IMR-90 (cell line): ENCODE data around the gene DNAH17. TPM values are rescaled to one million over a fixed set of nuclear protein-coding genes. Genes with fewer than 3 reads are reported as not detected.

ENCODE experiments used
- ATAC-seq: fragments of 200-7000 bp; cut with Tn5 transposase; 2 replicates; pipeline ENCODE4 v1.9.1; 2020; ENCODE audit warnings: low read depth, mild to moderate bottlenecking, moderate library complexity
- BruUV-seq: library from RNA; stranded (reverse); fragments of 400-500 nt; replicated peaks from 2 replicates; lab custom pipeline; 2021; lab: Mats Ljungman, UMichigan
- CTCF ChIA-PET: fragments of 300-600 bp; formaldehyde crosslinking; extraction: SDS; loops from one replicate; lab custom pipeline; 2021; ENCODE audit warnings: antibody characterized with exemption; lab: Yijun Ruan, JAX
- POLR2A ChIA-PET: fragments of 300-600 bp; sonication (Branson Sonifier 250); formaldehyde crosslinking; loops from one replicate; lab custom pipeline; 2022; ENCODE audit warnings: antibody characterized with exemption; ENCODE audit not compliant: unreplicated experiment; lab: Charles Lee
- DNase-seq: peaks from one replicate; pipeline ENCODE4 v3.0.0; 2013
- H2AFZ ChIP-seq: replicated peaks from 2 replicates; pipeline ENCODE3; 2013; ENCODE audit warnings: low read length, mild to moderate bottlenecking; ENCODE audit not compliant: poor library complexity
- H2AK5ac ChIP-seq: 2 replicates; pipeline ENCODE4 v1.6.1; 2013; ENCODE audit warnings: low read depth, low read length, inconsistent platforms
- H2AK9ac ChIP-seq: replicated peaks from 2 replicates; pipeline ENCODE3; 2013; ENCODE audit warnings: mild to moderate bottlenecking, low read depth, low read length, moderate library complexity; ENCODE audit not compliant: poor library complexity
- H2BK120ac ChIP-seq: 2 replicates; pipeline ENCODE4 v1.6.1; 2013; ENCODE audit warnings: low read depth, low read length, inconsistent platforms
- H2BK15ac ChIP-seq: 3 replicates; pipeline ENCODE4 v1.6.1; 2013; ENCODE audit warnings: low read depth, low read length, inconsistent platforms
- H2BK20ac ChIP-seq: 2 replicates; pipeline ENCODE4 v1.6.1; 2013; ENCODE audit warnings: low read depth, mild to moderate bottlenecking, inconsistent platforms, low read length, moderate library complexity
- H2BK5ac ChIP-seq: 2 replicates; pipeline ENCODE4 v1.6.1; 2013; ENCODE audit warnings: mild to moderate bottlenecking, low read depth, low read length, inconsistent platforms; ENCODE audit not compliant: poor library complexity, severe bottlenecking
- H3K14ac ChIP-seq: replicated peaks from 2 replicates; pipeline ENCODE4 v1.6.1; 2013; ENCODE audit warnings: low read depth, low read length, inconsistent platforms
- H3K18ac ChIP-seq: 2 replicates; pipeline ENCODE4 v1.6.1; 2013; ENCODE audit warnings: low read depth, low read length, control low read depth
- H3K23ac ChIP-seq: 2 replicates; pipeline ENCODE4 v1.6.1; 2013; ENCODE audit warnings: low read depth, low read length, inconsistent platforms
- H3K27ac ChIP-seq: 2 replicates; pipeline ENCODE4 v1.5.1; 2013; ENCODE audit warnings: mild to moderate bottlenecking, control low read depth, low read length; ENCODE audit not compliant: insufficient read depth
- H3K27me3 ChIP-seq: 2 replicates; pipeline ENCODE4 v1.6.1; 2013; ENCODE audit warnings: low read length; ENCODE audit not compliant: control insufficient read depth, insufficient read depth
- H3K36me3 ChIP-seq: 2 replicates; pipeline ENCODE4 v1.6.1; 2013; ENCODE audit warnings: low read length, mixed read lengths; ENCODE audit not compliant: control insufficient read depth, insufficient read depth
- H3K4ac ChIP-seq: 2 replicates; pipeline ENCODE4 v1.6.1; 2013; ENCODE audit warnings: low read depth, low read length, inconsistent platforms
- H3K4me1 ChIP-seq: 2 replicates; pipeline ENCODE4 v1.6.1; 2013; ENCODE audit warnings: low read length, mixed read lengths; ENCODE audit not compliant: control insufficient read depth, insufficient read depth
- H3K4me2 ChIP-seq: 2 replicates; pipeline ENCODE4 v1.6.1; 2013; ENCODE audit warnings: low read depth, mild to moderate bottlenecking, control low read depth, low read length, moderate library complexity
- H3K4me3 ChIP-seq: 2 replicates; pipeline ENCODE4 v1.5.1; 2013; ENCODE audit warnings: low read depth, mild to moderate bottlenecking, control low read depth, low read length, moderate library complexity; ENCODE audit not compliant: insufficient read depth
- H3K56ac ChIP-seq: 2 replicates; pipeline ENCODE4 v1.6.1; 2013; ENCODE audit warnings: low read length, inconsistent platforms; ENCODE audit not compliant: insufficient read depth; ENCODE audit errors: extremely low read depth
- H3K79me1 ChIP-seq, 2 experiments: 2 replicates each; pipeline ENCODE4 v1.6.1; 2013; ENCODE audit warnings: low read length in 2 of 2, inconsistent platforms in 1 of 2, low read depth in 1 of 2
- H3K9ac ChIP-seq: 2 replicates; pipeline ENCODE4 v1.6.1; 2013; ENCODE audit warnings: low read depth, low read length, control low read depth
- H3K9me1 ChIP-seq: 2 replicates; pipeline ENCODE4 v1.6.1; 2013; ENCODE audit warnings: low read length, inconsistent platforms; ENCODE audit not compliant: insufficient read depth
- H3K9me3 ChIP-seq: 2 replicates; pipeline ENCODE4 v1.6.1; 2013; ENCODE audit warnings: low read length; ENCODE audit not compliant: control insufficient read depth, insufficient read depth
- H4K20me1 ChIP-seq: 2 replicates; pipeline ENCODE4 v1.6.1; 2013; ENCODE audit warnings: low read length, inconsistent platforms; ENCODE audit not compliant: insufficient read depth
- H4K5ac ChIP-seq: 2 replicates; pipeline ENCODE4 v1.6.1; 2013; ENCODE audit warnings: mild to moderate bottlenecking, low read depth, low read length, control low read depth
- H4K8ac ChIP-seq, 2 experiments: 2 replicates each; pipeline ENCODE4 v1.6.1; 2013; ENCODE audit warnings: low read depth in 2 of 2, low read length in 2 of 2, control low read depth in 1 of 2, inconsistent platforms in 1 of 2
- H4K91ac ChIP-seq: 2 replicates; pipeline ENCODE4 v1.6.1; 2013; ENCODE audit warnings: low read depth, low read length, inconsistent platforms; ENCODE audit not compliant: insufficient read depth
- BHLHE40 ChIP-seq: fragments of 150-350 bp; IDR thresholded peaks from 2 replicates; pipeline ENCODE4 v1.6.1; 2016; ENCODE audit warnings: mild to moderate bottlenecking, low read depth, low read length
- CEBPB ChIP-seq: IDR thresholded peaks from 2 replicates; pipeline ENCODE4 v1.6.1; 2012; ENCODE audit warnings: low read depth, low read length, improper control_type of control experiment
- CHD1 ChIP-seq: IDR thresholded peaks from 2 replicates; pipeline ENCODE4 v1.6.1; 2012; ENCODE audit warnings: low read depth, low read length, improper control_type of control experiment
- CTCF ChIP-seq: conservative IDR thresholded peaks from 2 replicates; pipeline ENCODE4 v1.5.1; 2012; ENCODE audit warnings: mild to moderate bottlenecking, low read depth, low read length, improper control_type of control experiment
- ELK1 ChIP-seq: fragments of 150-350 bp; IDR thresholded peaks from 2 replicates; pipeline ENCODE4 v1.6.1; 2016; ENCODE audit warnings: low read depth, mild to moderate bottlenecking, low read length, moderate library complexity, borderline replicate concordance
- FOS ChIP-seq: fragments of 150-350 bp; IDR thresholded peaks from 2 replicates; pipeline ENCODE4 v1.6.1; 2016; ENCODE audit warnings: low read depth, low read length
- MAFK ChIP-seq: IDR thresholded peaks from 2 replicates; pipeline ENCODE4 v1.6.1; 2012; ENCODE audit warnings: low read depth, low read length, improper control_type of control experiment
- MAZ ChIP-seq: IDR thresholded peaks from 2 replicates; pipeline ENCODE4 v1.6.1; 2012; ENCODE audit warnings: low read depth, mild to moderate bottlenecking, low read length, improper control_type of control experiment, moderate library complexity, borderline replicate concordance
- NFE2L2 ChIP-seq: fragments of 150-350 bp; IDR thresholded peaks from 2 replicates; pipeline ENCODE4 v1.6.1; 2016; ENCODE audit warnings: low read depth, mild to moderate bottlenecking, low read length
- POLR2A ChIP-seq: IDR thresholded peaks from 2 replicates; pipeline ENCODE4 v1.6.1; 2012; ENCODE audit warnings: mild to moderate bottlenecking, low read depth, low read length
- RAD21 ChIP-seq: IDR thresholded peaks from 2 replicates; pipeline ENCODE4 v1.6.1; 2012; ENCODE audit warnings: low read length, improper control_type of control experiment
- RCOR1 ChIP-seq: IDR thresholded peaks from 2 replicates; pipeline ENCODE4 v1.6.1; 2012; ENCODE audit warnings: mild to moderate bottlenecking, low read length, improper control_type of control experiment; ENCODE audit not compliant: insufficient replicate concordance
- RFX5 ChIP-seq: IDR thresholded peaks from 2 replicates; pipeline ENCODE4 v1.8.0; 2012; ENCODE audit warnings: low read depth, mild to moderate bottlenecking, low read length, moderate library complexity
- SMC3 ChIP-seq: fragments of 150-350 bp; IDR thresholded peaks from 2 replicates; pipeline ENCODE4 v1.6.1; 2016; ENCODE audit warnings: low read depth, mild to moderate bottlenecking, antibody characterized with exemption, low read length, moderate library complexity
- USF2 ChIP-seq: fragments of 150-350 bp; IDR thresholded peaks from 2 replicates; pipeline ENCODE4 v1.6.1; 2017; ENCODE audit warnings: mild to moderate bottlenecking, antibody characterized with exemption, low read length, low read depth
- WGBS, 2 experiments: methylation state at CpG; one replicate each; pipeline versions ENCODE4 v1.1.5 to v1.1.7; 2013; ENCODE audit warnings: missing lambda C conversion rate in 2 of 2; ENCODE audit not compliant: insufficient read length in 1 of 2; ENCODE audit errors: extremely low coverage in 2 of 2; 5-methylcytosine and 5-hydroxymethylcytosine counted together
- dilution Hi-C: fragments of 300-500 bp; cut with HindIII; formaldehyde crosslinking; loops from one replicate; pipeline ENCODE4 v1.14.3; 2018; ENCODE audit warnings: low sequenced_read_pairs; ENCODE audit not compliant: unreplicated experiment
- in situ Hi-C: fragments of 300-500 bp; cut with MboI; formaldehyde crosslinking; loops from 3 replicates; pipeline ENCODE4 v1.14.3; 2019; ENCODE audit warnings: low sequenced_read_pairs, inconsistent platforms, mixed read lengths
- intact Hi-C: fragments of 100-400 bp; cut with micrococcal nuclease; formaldehyde crosslinking; loops from 2 replicates; pipeline ENCODE4 v1.10.0; 2022
- polyA plus RNA-seq, 3 experiments: library from polyadenylated mRNA; depleted of rRNA; stranded (reverse); fragments of >200 nt; gene quantifications; 2 replicates each; pipeline ENCODE4 v1.2.3, GENCODE V29; 2012; ENCODE audit warnings: low replicate concordance in 1 of 3
- total RNA-seq: library from RNA; depleted of rRNA; stranded (reverse); fragments of >200 nt; gene quantifications from 2 replicates; pipeline ENCODE4 v1.2.3, GENCODE V29; 2012

DNAH17 gene
- total and polyA plus RNA-seq, 2 of the 4 experiments (the other 2 are of a cell fraction) = not detected

GRCh38 chr17:78434455-78435329, 142.5 kb downstream of the DNAH17 start:
- Histone ChIP-seq H3K36me3 (peaks cover 4% of the 10 kb centered on the region), H2AFZ (no peak overlapping the region), H3K4me3 (no peak overlapping the region), H4K5ac (no peak overlapping the region), H3K9me3 (no peaks in the 10 kb centered on the region), H4K91ac (no peak overlapping the region), H3K9me1 (no peaks in the 10 kb centered on the region; the same call in 1 of the 2 replicates), H2AK5ac (no peak overlapping the region), H3K9ac (no peak overlapping the region), H3K18ac (no peak overlapping the region), H3K4ac (no peak overlapping the region), H2BK5ac (no peak overlapping the region), H3K27me3 (no peaks in the 10 kb centered on the region), H2BK20ac (no peak overlapping the region), H4K8ac (no peak overlapping the region), H3K4me1 (peaks cover 4% of the 10 kb centered on the region; the same call in 1 of the 2 replicates), H3K4me2 (no peak overlapping the region), H3K23ac (no peak overlapping the region), H4K20me1 (no peaks in the 10 kb centered on the region), H3K56ac (no peak overlapping the region), H2AK9ac (no peak overlapping the region), H2BK15ac (no peak overlapping the region), H3K14ac (no peak overlapping the region), H3K27ac (no peak overlapping the region), H2BK120ac (no peak overlapping the region), H3K79me1 (no peaks in the 10 kb centered on the region)
- intact Hi-C loops (no loop called here), in situ Hi-C loops (no loop called here), dilution Hi-C loops (no loop called here)
- 60% methylated on average over 7 of the region's 18 CpGs; no CpG with 5 or more reads in 1 of the 2 experiments for WGBS, 2 experiments
- ChIA-PET POLR2A (interaction anchor here (0.6 kb wide), 1 partner anchor 1696 kb away, joined by 3 read pairs; no protein-coding TSS in a partner anchor), CTCF (no interaction called here)
- DNase-seq (no peak), ATAC-seq (no peak; the same call in 1 of the 2 replicates)
- no TSS peak for BruUV-seq
- TF ChIP-seq BHLHE40 (no peak), RCOR1 (no peak), MAFK (no peak), RAD21 (no peak), RFX5 (no peak), FOS (no peak), CHD1 (no peak), CEBPB (no peak), SMC3 (no peak), MAZ (no peak), USF2 (no peak), CTCF (no peak), ELK1 (no peak), NFE2L2 (no peak), POLR2A (no peak)
